Lung (tissue), 12 donors: ENCODE results near the gene PPARA. TPM values are rescaled to one million over a fixed set of nuclear protein-coding genes. Genes with fewer than 3 reads are reported as not detected.

Experiments
- ATAC-seq: fragments of 200-7000 bp; cut with Tn5 transposase; one replicate; pipeline ENCODE4 v1.9.1; 2020; ENCODE audit warnings: moderate number of reproducible peaks; ENCODE audit not compliant: insufficient read depth, low FRiP score
- DNase-seq, 3 donors: peaks; one replicate each; pipeline ENCODE4 v3.0.0-alpha.2; 2013 to 2017
- H3K27ac ChIP-seq, 2 donors: one replicate each; pipeline ENCODE4 v1.5.1; 2013; ENCODE audit warnings: mild to moderate bottlenecking in 2 of 2, moderate library complexity in 2 of 2, control low read depth in 1 of 2, inconsistent platforms in 1 of 2, low read depth in 1 of 2, low read length in 1 of 2
- H3K27me3 ChIP-seq, 3 donors: one replicate each; pipeline ENCODE4 v1.5.1; 2013; ENCODE audit warnings: low read length in 2 of 3; ENCODE audit not compliant: control insufficient read depth in 3 of 3, insufficient read depth in 3 of 3
- H3K36me3 ChIP-seq, 4 donors: one replicate each; pipeline ENCODE4 v1.5.1; 2013; ENCODE audit warnings: low read length in 4 of 4, mild to moderate bottlenecking in 1 of 4, moderate library complexity in 1 of 4; ENCODE audit not compliant: control insufficient read depth in 4 of 4, insufficient read depth in 4 of 4
- H3K4me1 ChIP-seq, 5 donors: one replicate each; pipeline ENCODE4 v1.5.1; 2013; ENCODE audit warnings: low read length in 5 of 5, mild to moderate bottlenecking in 2 of 5, moderate library complexity in 1 of 5; ENCODE audit not compliant: control insufficient read depth in 5 of 5, insufficient read depth in 5 of 5
- H3K4me3 ChIP-seq: one replicate; pipeline ENCODE4 v1.5.1; 2013; ENCODE audit warnings: mild to moderate bottlenecking, control low read depth, moderate library complexity
- H3K9ac ChIP-seq, 2 donors: one replicate each; pipeline ENCODE4 v1.5.1; 2013; ENCODE audit warnings: low read length in 2 of 2, control low read depth in 1 of 2; ENCODE audit not compliant: insufficient read depth in 1 of 2
- H3K9me3 ChIP-seq, 4 donors: one replicate each; pipeline ENCODE4 v1.5.1; 2013; ENCODE audit warnings: low read length in 3 of 4, mild to moderate bottlenecking in 1 of 4, moderate library complexity in 1 of 4; ENCODE audit not compliant: control insufficient read depth in 4 of 4, insufficient read depth in 3 of 4
- CTCF ChIP-seq: IDR thresholded peaks from 2 replicates; pipeline ENCODE4 v1.5.1; 2012; ENCODE audit warnings: mild to moderate bottlenecking; ENCODE audit errors: control extremely low read depth, extremely low read depth
- WGBS, 2 donors: extraction: QIAGEN DNeasy Blood & Tissue Kit; methylation state at CpG; one replicate each; pipeline ENCODE4 v1.1.7; 2013; 5-methylcytosine and 5-hydroxymethylcytosine counted together
- polyA plus RNA-seq, 2 donors: library from polyadenylated mRNA; stranded (reverse); fragments of 200-250 nt; gene quantifications; one replicate each; pipeline ENCODE4 v1.2.1, GENCODE V29; 2013
- total RNA-seq, 2 donors: library from RNA; depleted of rRNA in 1 of 2; stranded (reverse); fragments of >200 nt in 1 of 2; gene quantifications; one replicate each; pipeline ENCODE4 v1.2.1, GENCODE V29; 2014 to 2021
- donor health status: control.
- donor health status: control.
- donor health status: Bipolar disorder and iron deficiency.
- donor health status: healthy.
- donor health status: DM: yes; HTN: yes; CAD: no.

Gene PPARA
- total and polyA plus RNA-seq, 4 donors: 4.4 to 18.1 (median 11.0) TPM

GRCh38 chr22:46201059-46201757, 50.9 kb downstream of the PPARA start:
- TF ChIP-seq CTCF: no peak
- DNase-seq (peak; percentile 13 to 48 (median 40)), ATAC-seq (no peak)
- H3K36me3 ChIP-seq: peaks cover 7 to 25% (median 18%) of the 10 kb centered on the region in 4 donors
- H3K27ac ChIP-seq: no peak overlapping the region
- H3K4me1 ChIP-seq: peaks cover 0 to 3% (median 0%) of the 10 kb centered on the region in 5 donors
- H3K9me3 ChIP-seq: no peaks in the 10 kb centered on the region
- H3K27me3 ChIP-seq: no peaks in the 10 kb centered on the region
- WGBS, 2 donors: 75 to 81% methylated on average over 17 of the region's 17 CpGs
- no peak overlapping the region for H3K4me3 ChIP-seq
- no peak overlapping the region for H3K9ac ChIP-seq

GRCh38 chr22:46202897-46203600, 52.7 kb downstream of the PPARA start:
- ATAC-seq: no peak
- no peak for TF ChIP-seq CTCF

GRCh38 chr22:46203601-46203980, 53.3 kb downstream of the PPARA start:
- TF ChIP-seq CTCF: no peak
- Histone ChIP-seq H3K9me3 (peaks cover 0 to 1% (median under 1%) of the 10 kb centered on the region in 4 donors), H3K9ac (no peak overlapping the region), H3K27ac (no peak overlapping the region), H3K4me1 (no peaks in the 10 kb centered on the region), H3K4me3 (no peak overlapping the region), H3K27me3 (no peaks in the 10 kb centered on the region), H3K36me3 (peaks cover 13 to 30% (median 23%) of the 10 kb centered on the region in 4 donors)
- ATAC-seq (no peak), DNase-seq (no peak)
- 96% methylated on average over 7 of the region's 7 CpGs for WGBS, 2 donors

More at GRCh38 chr22:46202897-46203600, 52.7 kb downstream of the PPARA start:
- DNase-seq: no peak
- WGBS, 2 donors: 87 to 90% methylated on average over 12 of the region's 12 CpGs
- no peaks in the 10 kb centered on the region for H3K9me3 ChIP-seq
- peaks cover 13 to 28% (median 21%) of the 10 kb centered on the region in 4 donors for H3K36me3 ChIP-seq
- no peak overlapping the region for H3K9ac ChIP-seq
- H3K27me3 ChIP-seq: no peaks in the 10 kb centered on the region
- H3K4me3 ChIP-seq: no peak overlapping the region
- no peaks in the 10 kb centered on the region for H3K4me1 ChIP-seq
- H3K27ac ChIP-seq: no peak overlapping the region
